ENCODE results near the gene ZBTB7C. TPM values are rescaled to one million over a fixed set of nuclear protein-coding genes. Genes with fewer than 3 reads are reported as not detected.

The ZBTB7C gene
- total and polyA plus RNA-seq, 2 of the 4 experiments (the other 2 are of a cell fraction), result not detected

- Histone ChIP-seq H3K27me3 (ENCODE audit: control insufficient read depth, insufficient read depth, low read length) (no peaks in the 10 kb centered on the region), H2BK120ac (ENCODE audit: low read depth, low read length) (no peak overlapping the region), H3K4ac (ENCODE audit: low read depth, low read length) (no peak overlapping the region), H2AK5ac (ENCODE audit: low read depth, low read length) (no peak overlapping the region), H2BK15ac (ENCODE audit: low read depth, low read length) (no peak overlapping the region), H2BK5ac (ENCODE audit: low read depth, low read length, poor library complexity, severe bottlenecking) (no peak overlapping the region), H4K5ac (ENCODE audit: low read depth, low read length) (no peak overlapping the region), H3K18ac (ENCODE audit: low read depth, low read length) (no peak overlapping the region), H3K14ac (replicated peaks; ENCODE audit: low read depth, low read length) (no peak overlapping the region), H3K36me3 (ENCODE audit: control insufficient read depth, insufficient read depth, low read length) (no peaks in the 10 kb centered on the region), H4K20me1 (ENCODE audit: insufficient read depth, low read length) (no peaks in the 10 kb centered on the region), H3K23ac (ENCODE audit: low read depth, low read length) (no peak overlapping the region), H3K4me2 (ENCODE audit: low read depth, low read length) (no peak overlapping the region), H3K27ac (ENCODE audit: insufficient read depth, low read length) (no peak overlapping the region), H3K9me1 (ENCODE audit: insufficient read depth, low read length) (no peaks in the 10 kb centered on the region), H3K79me1 (ENCODE audit: low read depth in 1 of 2, low read length in 2 of 2) (no peaks in the 10 kb centered on the region), H3K4me3 (ENCODE audit: insufficient read depth, low read depth, low read length) (no peak overlapping the region), H3K9ac (ENCODE audit: low read depth, low read length) (no peak overlapping the region), H3K4me1 (ENCODE audit: control insufficient read depth, insufficient read depth, low read length) (no peaks in the 10 kb centered on the region), H2AFZ (replicated peaks; ENCODE audit: low read length, poor library complexity) (no peak overlapping the region), H3K56ac (ENCODE audit: extremely low read depth, insufficient read depth, low read length) (no peak overlapping the region), H2BK20ac (ENCODE audit: low read depth, low read length) (no peak overlapping the region), H4K8ac (ENCODE audit: low read depth in 2 of 2, low read length in 2 of 2) (no peak overlapping the region), H3K9me3 (ENCODE audit: control insufficient read depth, insufficient read depth, low read length) (no peaks in the 10 kb centered on the region), H4K91ac (ENCODE audit: insufficient read depth, low read depth, low read length) (no peak overlapping the region), H2AK9ac (replicated peaks; ENCODE audit: low read depth, low read length, poor library complexity) (no peak overlapping the region)
- ATAC-seq (ENCODE audit: low read depth) (no peak), DNase-seq (no peak)
- ChIA-PET CTCF (no interaction called here), POLR2A (ENCODE audit: unreplicated experiment) (no interaction called here)
- no TSS peak for BruUV-seq (replicated peaks)
- intact Hi-C loops (cut with micrococcal nuclease) (no loop called here), dilution Hi-C loops (cut with HindIII; ENCODE audit: low sequenced_read_pairs, unreplicated experiment) (no loop called here), in situ Hi-C loops (cut with MboI; ENCODE audit: low sequenced_read_pairs) (no loop called here)
- WGBS, 2 experiments (ENCODE audit: extremely low coverage in 2 of 2, insufficient read length in 1 of 2), result no CpG with 5 or more reads among the region's 4 CpGs
- no peak for TF ChIP-seq CEBPB (IDR thresholded peaks at IDR 0.05; ENCODE audit: low read depth, low read length)
- TF ChIP-seq MAZ (IDR thresholded peaks at IDR 0.05; ENCODE audit: borderline replicate concordance, low read depth, low read length), result no peak
- no peak for TF ChIP-seq NFE2L2 (IDR thresholded peaks at IDR 0.05; ENCODE audit: low read depth, low read length)
- no peak for TF ChIP-seq RAD21 (IDR thresholded peaks at IDR 0.05; ENCODE audit: low read length)
- TF ChIP-seq, protein P1, sequence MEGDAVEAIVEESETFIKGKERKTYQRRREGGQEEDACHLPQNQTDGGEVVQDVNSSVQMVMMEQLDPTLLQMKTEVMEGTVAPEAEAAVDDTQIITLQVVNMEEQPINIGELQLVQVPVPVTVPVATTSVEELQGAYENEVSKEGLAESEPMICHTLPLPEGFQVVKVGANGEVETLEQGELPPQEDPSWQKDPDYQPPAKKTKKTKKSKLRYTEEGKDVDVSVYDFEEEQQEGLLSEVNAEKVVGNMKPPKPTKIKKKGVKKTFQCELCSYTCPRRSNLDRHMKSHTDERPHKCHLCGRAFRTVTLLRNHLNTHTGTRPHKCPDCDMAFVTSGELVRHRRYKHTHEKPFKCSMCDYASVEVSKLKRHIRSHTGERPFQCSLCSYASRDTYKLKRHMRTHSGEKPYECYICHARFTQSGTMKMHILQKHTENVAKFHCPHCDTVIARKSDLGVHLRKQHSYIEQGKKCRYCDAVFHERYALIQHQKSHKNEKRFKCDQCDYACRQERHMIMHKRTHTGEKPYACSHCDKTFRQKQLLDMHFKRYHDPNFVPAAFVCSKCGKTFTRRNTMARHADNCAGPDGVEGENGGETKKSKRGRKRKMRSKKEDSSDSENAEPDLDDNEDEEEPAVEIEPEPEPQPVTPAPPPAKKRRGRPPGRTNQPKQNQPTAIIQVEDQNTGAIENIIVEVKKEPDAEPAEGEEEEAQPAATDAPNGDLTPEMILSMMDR (conservative IDR thresholded peaks at IDR 0.05; ENCODE audit: low read depth, low read length), result no peak
- TF ChIP-seq, protein P2, sequence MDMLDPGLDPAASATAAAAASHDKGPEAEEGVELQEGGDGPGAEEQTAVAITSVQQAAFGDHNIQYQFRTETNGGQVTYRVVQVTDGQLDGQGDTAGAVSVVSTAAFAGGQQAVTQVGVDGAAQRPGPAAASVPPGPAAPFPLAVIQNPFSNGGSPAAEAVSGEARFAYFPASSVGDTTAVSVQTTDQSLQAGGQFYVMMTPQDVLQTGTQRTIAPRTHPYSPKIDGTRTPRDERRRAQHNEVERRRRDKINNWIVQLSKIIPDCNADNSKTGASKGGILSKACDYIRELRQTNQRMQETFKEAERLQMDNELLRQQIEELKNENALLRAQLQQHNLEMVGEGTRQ (IDR thresholded peaks at IDR 0.05; ENCODE audit: low read depth, low read length), result no peak
Measured at GRCh38 chr18:48208432-48209140, 200.6 kb downstream of the ZBTB7C start.
